ENCODE measurements around the gene CMTM4. TPM values are rescaled to one million over a fixed set of nuclear protein-coding genes. Genes with fewer than 3 reads are reported as not detected.

The CMTM4 gene
- total and polyA plus RNA-seq, 2 of the 8 experiments (the other 6 are each of a cell fraction or from before 2014, with no cell fraction given): 35.3 to 51.7 TPM

DNA sequence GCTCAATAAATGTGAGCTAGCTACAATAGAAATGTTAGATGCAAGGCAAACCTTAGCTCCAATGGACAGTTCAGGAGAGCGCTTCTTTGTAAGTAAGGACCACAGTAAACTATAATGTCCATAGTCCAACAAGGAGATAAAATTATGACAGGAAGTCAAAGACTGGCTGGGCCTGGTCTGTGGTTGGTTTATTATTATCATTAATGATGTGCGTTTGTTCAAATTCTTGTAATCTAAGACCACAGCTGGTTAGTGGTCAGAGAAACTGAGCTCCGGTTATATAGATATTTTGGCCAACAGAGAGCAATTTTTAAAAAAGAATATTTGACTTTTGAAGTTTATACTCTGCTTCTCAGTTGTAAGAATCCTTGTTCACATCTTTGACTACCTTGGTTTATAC is 122.0 kb downstream of the CMTM4 start:
- no peak overlapping the region for H3K56ac ChIP-seq (replicated peaks; ENCODE audit: insufficient read length, low read depth, low read length)
- H2AK5ac ChIP-seq (ENCODE audit: low read depth, low read length): no peak overlapping the region
- POLR2A ChIA-PET (ENCODE audit: partially characterized antibody): interaction anchor here (0.6 to 1.3 kb wide), 2 partner anchors 9 to 945 kb away, joined by 3 read pairs; no protein-coding TSS in a partner anchor
- no peaks in the 10 kb centered on the region for H3K79me2 ChIP-seq (ENCODE audit: control insufficient read depth in 1 of 2, insufficient read depth in 2 of 2, low read length in 2 of 2)
- FAIRE-seq: no peak
- peaks cover 0 to 10% (median 3%) of the 10 kb centered on the region in 4 experiments; a peak in 6 of 7 replicates for H3K4me1 ChIP-seq (replicated peaks in 1 of 4; ENCODE audit: control insufficient read depth in 3 of 4, insufficient read depth in 4 of 4, low read length in 3 of 4)
- no peak overlapping the region for H3K14ac ChIP-seq (ENCODE audit: insufficient read length)
- H3K18ac ChIP-seq (ENCODE audit: extremely low read depth, low read length): no peak overlapping the region
- peaks cover 15 to 22% (median 22%) of the 10 kb centered on the region in 4 experiments for H3K27me3 ChIP-seq (replicated peaks in 1 of 4; ENCODE audit: control insufficient read depth in 3 of 4, extremely low read depth in 1 of 4, insufficient read depth in 3 of 4, low read length in 3 of 4)
- no peak for DNase-seq (ENCODE audit: low read depth in 1 of 2, low spot score in 2 of 2)
- H3K23ac ChIP-seq (ENCODE audit: insufficient read length): no peak overlapping the region
- H2BK12ac ChIP-seq (ENCODE audit: low read depth, low read length): no peak overlapping the region
- no peak overlapping the region for H4K8ac ChIP-seq (ENCODE audit: extremely low read depth, insufficient read depth, low read length)
- H2BK120ac ChIP-seq (replicated peaks; ENCODE audit: low read depth, low read length): no peak overlapping the region
- no peak overlapping the region for H3K27ac ChIP-seq (ENCODE audit: low read depth, low read length)
- CTCF ChIA-PET (ENCODE audit: partially characterized antibody): interaction anchor here (1.5 to 6.8 kb wide), 5 partner anchors 9 to 27 kb away, joined by 4 to 30 read pairs (median 5); no protein-coding TSS in a partner anchor
- no peak overlapping the region for H2AFZ ChIP-seq (ENCODE audit: low read length)
- WGBS, 2 experiments (ENCODE audit: extremely low coverage in 1 of 2, insufficient coverage in 1 of 2, insufficient read length in 1 of 2, insufficient replicate concordance in 2 of 2, low coverage in 1 of 2, low lambda C conversion rate in 2 of 2, missing lambda C conversion rate in 1 of 2): 89% methylated on average over 3 of the region's 3 CpGs; no CpG with 5 or more reads in 1 of the 2 experiments
- no peak overlapping the region for H3K4me3 ChIP-seq (ENCODE audit: extremely low read depth in 1 of 4, insufficient read depth in 2 of 4, low read depth in 3 of 4, low read length in 4 of 4)
- no peak overlapping the region for H2BK20ac ChIP-seq (ENCODE audit: low read length)
- no peak overlapping the region for H3K9ac ChIP-seq (replicated peaks in 1 of 4; ENCODE audit: extremely low read depth in 1 of 4, low read depth in 3 of 4, low read length in 3 of 4)
- no peak overlapping the region for H4K91ac ChIP-seq (replicated peaks; ENCODE audit: insufficient read length, low read length)
- TF ChIP-seq USF2 (IDR thresholded peaks at IDR 0.05; ENCODE audit: low read length): no peak
- TF ChIP-seq TBP (IDR thresholded peaks at IDR 0.05; ENCODE audit: low read depth, low read length): no peak
- no peak for TF ChIP-seq SP1 (IDR thresholded peaks at IDR 0.05; ENCODE audit: low read depth, low read length)
- TF ChIP-seq, protein P1, sequence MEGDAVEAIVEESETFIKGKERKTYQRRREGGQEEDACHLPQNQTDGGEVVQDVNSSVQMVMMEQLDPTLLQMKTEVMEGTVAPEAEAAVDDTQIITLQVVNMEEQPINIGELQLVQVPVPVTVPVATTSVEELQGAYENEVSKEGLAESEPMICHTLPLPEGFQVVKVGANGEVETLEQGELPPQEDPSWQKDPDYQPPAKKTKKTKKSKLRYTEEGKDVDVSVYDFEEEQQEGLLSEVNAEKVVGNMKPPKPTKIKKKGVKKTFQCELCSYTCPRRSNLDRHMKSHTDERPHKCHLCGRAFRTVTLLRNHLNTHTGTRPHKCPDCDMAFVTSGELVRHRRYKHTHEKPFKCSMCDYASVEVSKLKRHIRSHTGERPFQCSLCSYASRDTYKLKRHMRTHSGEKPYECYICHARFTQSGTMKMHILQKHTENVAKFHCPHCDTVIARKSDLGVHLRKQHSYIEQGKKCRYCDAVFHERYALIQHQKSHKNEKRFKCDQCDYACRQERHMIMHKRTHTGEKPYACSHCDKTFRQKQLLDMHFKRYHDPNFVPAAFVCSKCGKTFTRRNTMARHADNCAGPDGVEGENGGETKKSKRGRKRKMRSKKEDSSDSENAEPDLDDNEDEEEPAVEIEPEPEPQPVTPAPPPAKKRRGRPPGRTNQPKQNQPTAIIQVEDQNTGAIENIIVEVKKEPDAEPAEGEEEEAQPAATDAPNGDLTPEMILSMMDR (IDR thresholded peaks at IDR 0.05; ENCODE audit: control extremely low read depth in 1 of 3, insufficient read depth in 1 of 3, low read depth in 1 of 3, low read length in 3 of 3): no peak
- no peak for TF ChIP-seq CTBP2 (IDR thresholded peaks at IDR 0.05; ENCODE audit: borderline replicate concordance, insufficient read depth, insufficient read length, low read length)
- no peak for TF ChIP-seq CEBPB (IDR thresholded peaks at IDR 0.05; ENCODE audit: low read depth, low read length)
- no peak for TF ChIP-seq TAF7 (optimal IDR thresholded peaks at IDR 0.05; ENCODE audit: borderline replicate concordance, low read depth, low read length)
- H4K5ac ChIP-seq (ENCODE audit: insufficient read length, low read depth, low read length): no peak overlapping the region
- no peak overlapping the region for H3K4ac ChIP-seq (replicated peaks; ENCODE audit: insufficient read length, low read depth, low read length)
- H2BK5ac ChIP-seq (ENCODE audit: low read depth, low read length): no peak overlapping the region
- H2BK15ac ChIP-seq (ENCODE audit: low read length): no peak overlapping the region
- no peaks in the 10 kb centered on the region for H3K79me1 ChIP-seq (ENCODE audit: low read depth, low read length)
- no peaks in the 10 kb centered on the region for H3K36me3 ChIP-seq (ENCODE audit: control insufficient read depth in 2 of 4, insufficient read depth in 4 of 4, low read length in 3 of 4)
- no peaks in the 10 kb centered on the region for H3K9me3 ChIP-seq (ENCODE audit: insufficient read depth in 2 of 2, low read depth in 1 of 2, low read length in 1 of 2)
- no peak overlapping the region for H3K4me2 ChIP-seq (ENCODE audit: insufficient read depth in 1 of 2, low read depth in 2 of 2, low read length in 2 of 2)
- peaks cover 4% of the 10 kb centered on the region for H3K23me2 ChIP-seq (ENCODE audit: low read depth, low read length)
- no peaks in the 10 kb centered on the region for H4K20me1 ChIP-seq (replicated peaks in 1 of 2; ENCODE audit: control insufficient read depth in 1 of 2, insufficient read depth in 2 of 2, low read length in 2 of 2)

Data from H1 (cell line).